Central memory CD8-positive, alpha-beta T cell (primary cell): ENCODE results near the gene LSS.

ENCODE experiments used
- ATAC-seq: fragments of 150-1000 bp; cut with Tn5 transposase; replicated peaks from 2 replicates; pipeline ENCODE4 v1.10.0; 2022; ENCODE audit warnings: mild to moderate bottlenecking, moderate FRiP score, moderate number of reproducible peaks; ENCODE audit not compliant: poor library complexity, severe bottlenecking; ENCODE audit errors: extremely low read depth
- DNase-seq, 2 donors: peaks; one replicate each; pipeline ENCODE4 v3.0.0; 2021; ENCODE audit warnings: low spot score in 2 of 2
- H3K27ac Mint-ChIP-seq: one replicate; pipeline ENCODE4 v1.8.0; 2022; ENCODE audit warnings: low read depth, mild to moderate bottlenecking, moderate library complexity, mixed read lengths
- H3K27me3 Mint-ChIP-seq: one replicate; pipeline ENCODE4 v1.8.0; 2022; ENCODE audit warnings: mixed read lengths
- H3K36me3 Mint-ChIP-seq: one replicate; pipeline ENCODE4 v1.8.0; 2022; ENCODE audit warnings: mild to moderate bottlenecking, moderate library complexity, mixed read lengths; ENCODE audit not compliant: insufficient read depth
- H3K4me1 Mint-ChIP-seq: one replicate; pipeline ENCODE4 v1.8.0; 2022; ENCODE audit warnings: mixed read lengths
- H3K4me3 Mint-ChIP-seq: one replicate; pipeline ENCODE4 v1.8.0; 2022; ENCODE audit warnings: mild to moderate bottlenecking, moderate library complexity, mixed read lengths
- H3K9me3 Mint-ChIP-seq: one replicate; pipeline ENCODE4 v1.8.0; 2022; ENCODE audit warnings: mixed read lengths

The LSS gene

DNA sequence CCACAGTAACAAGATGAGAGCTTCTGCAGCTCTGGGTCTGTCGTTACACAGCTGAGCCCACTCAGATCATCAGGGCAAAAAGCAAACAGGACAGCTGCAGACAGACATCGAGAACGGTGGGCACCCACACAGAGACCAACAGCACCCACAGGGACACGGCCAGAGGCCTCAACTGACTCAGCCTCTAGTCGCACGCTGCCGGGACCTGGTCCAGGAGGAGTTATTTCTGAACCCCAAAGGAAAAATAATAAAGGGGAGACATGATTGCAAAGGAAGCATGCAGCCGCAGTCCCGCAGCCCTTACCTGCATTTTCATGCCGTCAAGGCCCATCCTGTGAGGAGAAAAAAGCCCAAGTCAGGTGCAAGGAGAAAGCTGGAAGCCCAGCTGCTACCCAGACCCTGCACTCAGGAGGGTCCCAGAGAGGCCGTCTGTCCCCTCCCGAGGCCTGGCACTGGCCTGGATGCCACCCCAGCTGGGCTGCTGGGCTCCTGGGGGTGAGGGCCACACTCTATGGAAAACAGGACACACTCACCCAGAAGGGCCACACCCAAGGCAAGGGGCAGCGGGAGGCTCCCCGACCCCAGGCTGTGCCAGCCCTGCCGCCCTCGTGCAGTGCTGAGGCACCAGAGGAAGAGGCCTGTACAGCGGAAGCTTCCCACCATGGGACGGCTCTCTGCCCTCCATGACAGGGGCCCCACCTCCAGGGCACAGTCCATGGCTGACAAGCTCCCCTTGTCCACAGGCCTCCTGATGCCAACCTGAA is 15.7 kb downstream of the LSS start:
- no peaks in the 10 kb centered on the region for H3K27me3 Mint-ChIP-seq
- ATAC-seq (no peak), DNase-seq (no peak)
- no peak overlapping the region for H3K4me3 Mint-ChIP-seq
- H3K9me3 Mint-ChIP-seq, result no peaks in the 10 kb centered on the region
- H3K36me3 Mint-ChIP-seq, result peaks cover 2% of the 10 kb centered on the region
- H3K27ac Mint-ChIP-seq, result no peak overlapping the region
- no peaks in the 10 kb centered on the region for H3K4me1 Mint-ChIP-seq

- Mint-ChIP-seq H3K27me3 (no peaks in the 10 kb centered on the region), H3K9me3 (no peaks in the 10 kb centered on the region), H3K27ac (no peak overlapping the region), H3K36me3 (peaks cover 2% of the 10 kb centered on the region), H3K4me1 (no peaks in the 10 kb centered on the region), H3K4me3 (no peak overlapping the region)
- ATAC-seq, result no peak
- DNase-seq, result no peak
Observed at GRCh38 chr21:46211786-46212720, 16.5 kb downstream of the LSS start.

GRCh38 chr21:46211376-46211775 is 17.2 kb downstream of the LSS start:
- ATAC-seq (no peak), DNase-seq (no peak)
- Mint-ChIP-seq H3K36me3 (peaks cover 2% of the 10 kb centered on the region), H3K27me3 (no peaks in the 10 kb centered on the region), H3K4me1 (no peaks in the 10 kb centered on the region), H3K9me3 (no peaks in the 10 kb centered on the region), H3K4me3 (no peak overlapping the region), H3K27ac (no peak overlapping the region)

DNA sequence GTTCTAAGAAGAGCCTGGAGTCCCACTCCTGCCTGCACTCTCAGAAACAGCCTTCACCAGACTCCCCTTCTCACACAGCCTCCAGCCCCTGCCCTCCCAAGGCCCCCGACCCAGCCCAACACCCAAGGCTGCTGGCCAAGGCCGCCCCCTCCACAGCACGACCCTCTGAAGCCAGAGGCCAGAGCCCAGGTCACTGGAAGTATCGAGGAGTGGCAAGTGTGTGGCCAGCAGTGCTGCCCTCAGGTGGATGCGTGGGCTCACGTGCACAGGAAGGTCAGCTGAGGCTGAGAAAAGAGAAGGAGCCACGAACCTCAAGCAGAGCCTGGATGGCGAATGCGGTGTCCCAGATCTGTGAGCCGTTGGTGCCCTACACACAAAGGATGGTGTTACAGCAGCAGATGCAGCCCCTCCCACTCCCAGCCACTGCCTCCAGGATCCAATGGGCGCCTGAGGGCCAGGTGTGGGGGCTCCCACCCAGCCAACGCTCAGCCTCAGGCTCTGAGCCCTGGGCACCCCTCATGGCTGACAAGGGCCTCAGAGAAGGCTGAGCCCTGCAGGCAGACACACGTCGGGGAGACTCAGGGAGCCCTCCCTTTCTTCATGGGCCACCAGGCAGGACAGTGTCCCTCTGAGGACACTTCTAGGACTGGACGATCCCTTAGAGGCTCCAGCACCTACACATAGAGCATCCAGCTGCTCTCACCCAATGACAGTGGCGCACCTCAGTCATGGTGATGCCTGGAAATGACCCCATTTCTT is 18.0 kb downstream of the LSS start:
- Mint-ChIP-seq H3K27ac (no peak overlapping the region), H3K36me3 (peaks cover 2% of the 10 kb centered on the region), H3K9me3 (no peaks in the 10 kb centered on the region), H3K4me1 (no peaks in the 10 kb centered on the region), H3K4me3 (no peak overlapping the region), H3K27me3 (no peaks in the 10 kb centered on the region)
- no peak for DNase-seq
- no peak for ATAC-seq

- Mint-ChIP-seq H3K27ac (no peak overlapping the region), H3K36me3 (peaks cover 6% of the 10 kb centered on the region), H3K9me3 (no peaks in the 10 kb centered on the region), H3K4me1 (no peaks in the 10 kb centered on the region), H3K27me3 (no peaks in the 10 kb centered on the region), H3K4me3 (no peak overlapping the region)
- DNase-seq, result no peak
- no peak for ATAC-seq
Observed at GRCh38 chr21:46208761-46209721, 19.5 kb downstream of the LSS start.

DNA sequence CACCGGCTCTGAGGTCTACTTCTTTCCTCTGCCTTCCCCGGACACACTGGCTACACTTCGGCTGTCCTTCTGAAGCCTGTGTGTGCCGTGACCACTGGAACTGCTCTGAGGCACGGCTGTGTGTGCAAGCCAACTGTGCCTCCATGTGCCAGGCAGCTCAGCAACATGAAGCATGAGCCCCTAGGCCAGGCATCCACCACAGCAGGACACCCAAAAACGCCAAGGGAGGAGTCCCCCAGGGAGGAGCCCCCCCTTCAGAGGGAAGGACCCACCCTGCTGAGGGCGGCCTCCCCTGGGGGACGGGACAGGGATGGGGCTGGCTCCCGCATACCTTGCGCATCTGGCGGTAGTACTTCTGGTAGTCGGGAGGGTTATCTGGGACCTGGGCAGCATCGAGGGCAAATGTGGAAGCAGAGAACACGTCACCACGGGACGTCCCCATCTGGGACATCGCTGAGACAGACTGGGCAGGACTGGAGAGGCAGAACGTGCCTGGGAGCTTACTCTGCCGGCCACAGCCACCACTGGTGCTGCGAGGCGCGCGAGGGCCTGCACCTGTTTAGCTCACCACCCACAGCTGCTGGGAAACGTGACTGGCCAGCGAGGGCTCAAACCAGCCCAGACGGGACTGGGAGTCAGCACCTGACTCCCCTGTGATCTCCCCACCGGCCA is 20.5 kb downstream of the LSS start:
- Mint-ChIP-seq H3K4me3 (no peak overlapping the region), H3K4me1 (no peaks in the 10 kb centered on the region), H3K36me3 (peaks cover 12% of the 10 kb centered on the region), H3K9me3 (no peaks in the 10 kb centered on the region), H3K27me3 (no peaks in the 10 kb centered on the region), H3K27ac (no peak overlapping the region)
- DNase-seq (no peak), ATAC-seq (no peak)

DNA sequence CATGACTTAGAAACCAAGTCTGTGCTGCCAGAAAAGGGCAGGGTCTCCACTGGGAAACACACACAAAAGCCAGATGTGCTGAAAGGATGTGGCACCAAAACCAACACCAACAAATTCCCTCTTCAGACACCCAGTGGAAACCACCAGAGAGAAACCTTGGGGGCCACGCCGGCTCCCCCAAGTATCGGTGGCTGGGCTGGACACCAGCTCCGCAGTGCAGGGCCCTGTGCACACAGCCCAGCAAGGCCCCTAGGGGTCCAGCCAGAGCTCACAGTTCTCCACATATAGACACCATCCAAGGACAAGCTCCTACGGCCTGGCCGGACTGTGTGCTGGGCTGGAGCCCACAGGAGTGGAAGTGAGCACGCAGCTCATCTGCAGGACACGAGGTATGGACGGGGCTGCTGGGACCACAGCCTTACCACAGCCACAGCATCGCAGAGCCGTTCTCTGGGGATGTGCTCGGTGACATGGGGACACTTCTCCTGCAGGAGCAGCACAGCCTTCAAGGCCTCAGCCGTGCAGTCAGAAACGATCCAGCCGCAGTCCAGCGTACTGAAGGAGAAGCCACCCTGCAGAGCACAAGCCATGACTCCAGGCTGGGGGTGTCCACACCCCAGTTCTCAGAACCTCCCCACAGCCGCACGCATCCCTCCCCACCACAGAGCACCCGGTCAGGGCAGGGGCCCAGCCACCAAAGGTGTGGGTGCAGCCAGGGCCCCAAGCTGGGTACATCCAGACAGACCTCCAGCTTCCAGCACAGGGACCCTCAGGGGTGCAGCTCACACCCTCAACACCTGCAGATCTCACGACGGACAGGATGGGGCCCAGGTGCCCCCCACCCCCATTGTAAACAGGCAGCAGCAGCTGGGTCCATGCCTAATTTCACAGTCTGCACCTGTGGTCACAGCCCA is 21.3 kb downstream of the LSS start:
- Mint-ChIP-seq H3K27me3 (no peaks in the 10 kb centered on the region), H3K9me3 (no peaks in the 10 kb centered on the region), H3K36me3 (peaks cover 16% of the 10 kb centered on the region), H3K4me3 (no peak overlapping the region), H3K4me1 (no peaks in the 10 kb centered on the region), H3K27ac (no peak overlapping the region)
- ATAC-seq, result no peak
- no peak for DNase-seq

GRCh38 chr21:46206163-46207005 is 22.2 kb downstream of the LSS start:
- Mint-ChIP-seq H3K4me3 (no peak overlapping the region), H3K9me3 (no peaks in the 10 kb centered on the region), H3K36me3 (peaks cover 16% of the 10 kb centered on the region), H3K4me1 (no peaks in the 10 kb centered on the region), H3K27me3 (no peaks in the 10 kb centered on the region), H3K27ac (no peak overlapping the region)
- ATAC-seq (no peak), DNase-seq (no peak)

GRCh38 chr21:46205766-46206162 is 22.8 kb downstream of the LSS start:
- H3K4me3 Mint-ChIP-seq, result no peak overlapping the region
- H3K9me3 Mint-ChIP-seq, result no peaks in the 10 kb centered on the region
- no peaks in the 10 kb centered on the region for H3K27me3 Mint-ChIP-seq
- H3K36me3 Mint-ChIP-seq, result peaks cover 16% of the 10 kb centered on the region
- H3K4me1 Mint-ChIP-seq, result no peaks in the 10 kb centered on the region
- ATAC-seq (no peak), DNase-seq (no peak)
- no peak overlapping the region for H3K27ac Mint-ChIP-seq

DNA sequence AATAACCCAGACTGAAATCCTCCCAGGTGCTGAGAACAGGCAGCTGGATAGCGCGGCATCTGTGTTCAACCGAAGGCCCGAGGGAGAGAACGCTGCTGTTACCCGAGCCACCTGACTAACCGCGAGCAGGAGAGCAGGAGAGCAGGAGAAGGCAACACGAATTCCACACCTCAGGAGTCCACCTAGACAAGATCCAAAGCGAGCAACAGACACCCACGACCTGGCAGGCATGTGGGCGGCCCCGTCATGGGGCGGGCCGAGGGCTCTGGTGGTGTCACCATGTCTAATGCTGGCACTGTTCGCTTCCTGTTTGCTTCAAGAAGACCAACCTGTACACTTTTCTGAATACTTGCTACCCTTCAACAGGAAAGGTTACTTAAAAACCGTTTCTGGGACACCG is 23.4 kb downstream of the LSS start:
- peaks cover 16% of the 10 kb centered on the region for H3K36me3 Mint-ChIP-seq

More for the DNA sequence above, 23.4 kb downstream of the LSS start:
- Mint-ChIP-seq H3K4me3 (no peak overlapping the region), H3K27me3 (no peaks in the 10 kb centered on the region), H3K27ac (peak overlapping the region; percentile 80), H3K9me3 (no peaks in the 10 kb centered on the region), H3K4me1 (no peaks in the 10 kb centered on the region)
- DNase-seq, result no peak
- ATAC-seq, result no peak
